ENCODE results near the gene CLTRN.

DNA sequence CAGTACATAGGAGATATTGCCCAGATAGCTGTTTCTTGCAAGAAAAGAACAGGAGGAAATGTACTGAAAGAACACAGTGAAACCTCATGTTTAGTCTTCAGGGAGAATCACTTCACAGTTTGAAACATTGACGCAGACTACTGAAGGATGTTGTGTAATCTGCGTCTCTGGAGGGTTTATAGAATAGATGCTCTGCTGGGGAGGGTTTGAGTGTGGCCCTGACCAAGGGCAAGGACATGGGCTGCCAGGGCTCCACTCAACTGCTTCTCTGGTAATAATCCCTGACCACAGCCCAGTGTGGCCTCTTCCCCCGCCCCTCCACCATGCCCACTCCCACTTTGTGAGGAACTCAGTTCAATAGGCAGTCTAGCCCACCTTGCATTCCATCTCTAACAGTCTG, 48.1 kb downstream of the CLTRN start:
- TF ChIP-seq, protein P1, sequence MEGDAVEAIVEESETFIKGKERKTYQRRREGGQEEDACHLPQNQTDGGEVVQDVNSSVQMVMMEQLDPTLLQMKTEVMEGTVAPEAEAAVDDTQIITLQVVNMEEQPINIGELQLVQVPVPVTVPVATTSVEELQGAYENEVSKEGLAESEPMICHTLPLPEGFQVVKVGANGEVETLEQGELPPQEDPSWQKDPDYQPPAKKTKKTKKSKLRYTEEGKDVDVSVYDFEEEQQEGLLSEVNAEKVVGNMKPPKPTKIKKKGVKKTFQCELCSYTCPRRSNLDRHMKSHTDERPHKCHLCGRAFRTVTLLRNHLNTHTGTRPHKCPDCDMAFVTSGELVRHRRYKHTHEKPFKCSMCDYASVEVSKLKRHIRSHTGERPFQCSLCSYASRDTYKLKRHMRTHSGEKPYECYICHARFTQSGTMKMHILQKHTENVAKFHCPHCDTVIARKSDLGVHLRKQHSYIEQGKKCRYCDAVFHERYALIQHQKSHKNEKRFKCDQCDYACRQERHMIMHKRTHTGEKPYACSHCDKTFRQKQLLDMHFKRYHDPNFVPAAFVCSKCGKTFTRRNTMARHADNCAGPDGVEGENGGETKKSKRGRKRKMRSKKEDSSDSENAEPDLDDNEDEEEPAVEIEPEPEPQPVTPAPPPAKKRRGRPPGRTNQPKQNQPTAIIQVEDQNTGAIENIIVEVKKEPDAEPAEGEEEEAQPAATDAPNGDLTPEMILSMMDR (conservative IDR thresholded peaks at IDR 0.05; ENCODE audit: low read depth, low read length), result no peak
- no peak for TF ChIP-seq EZH2 (IDR thresholded peaks at IDR 0.05; ENCODE audit: low read length, unreplicated experiment)

Measured in PC-3 (cell line).